GM19324 (cell line): ENCODE results near the gene TBC1D8.
"Not testable (repeated sequence)": the region's sequence is repeated elsewhere in the genome, so short reads cannot be mapped to it uniquely, and the experiment has no call there.

Experiments
- ATAC-seq: cut with Tn5 transposase; IDR thresholded peaks from one replicate; pipeline ENCODE4 v1.9.1; 2021; ENCODE audit warnings: mild to moderate bottlenecking, moderate library complexity; ENCODE audit not compliant: unreplicated experiment, low FRiP score

Gene TBC1D8

DNA sequence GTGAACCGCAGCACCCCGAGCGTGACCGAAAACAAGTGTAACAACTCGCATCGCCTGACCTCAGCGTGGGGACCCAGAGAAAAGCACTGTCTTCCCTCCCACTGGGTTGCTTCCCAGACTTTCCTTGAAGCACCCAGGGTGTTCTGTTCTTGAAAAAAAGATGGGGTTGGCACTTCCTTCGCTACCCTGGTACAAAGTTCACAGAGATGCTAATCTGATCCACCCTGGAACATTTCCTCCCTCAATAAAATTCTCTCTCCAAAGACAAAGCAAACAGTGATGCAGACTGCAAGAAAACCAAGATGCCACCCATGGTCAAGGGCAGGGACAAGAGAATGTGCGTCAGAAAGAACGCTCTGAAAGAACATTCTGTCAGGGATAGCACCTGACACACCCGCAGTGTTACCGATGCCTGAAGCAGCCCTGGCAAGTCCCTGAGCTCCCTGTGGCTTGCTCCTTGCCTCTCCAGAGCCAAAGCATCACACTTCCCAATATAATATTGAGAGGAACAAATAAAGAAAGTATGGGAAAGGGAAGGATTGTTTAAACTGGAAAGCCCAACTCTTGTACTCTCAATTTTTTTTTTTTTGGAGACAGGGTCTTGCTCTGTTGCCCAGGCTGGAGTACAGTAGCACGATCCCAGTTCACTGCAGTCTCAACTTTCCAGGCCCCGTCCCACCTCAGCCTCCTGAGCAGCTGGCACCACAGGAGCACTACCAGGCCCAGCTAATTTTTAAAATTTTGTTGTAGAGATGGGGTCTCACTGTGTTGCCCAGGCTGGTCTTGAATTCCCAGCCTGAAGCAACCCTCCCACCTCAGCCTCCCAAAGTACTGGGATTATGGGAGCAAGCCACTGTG is 70.7 kb downstream of the TBC1D8 start:
- no peak for ATAC-seq

DNA sequence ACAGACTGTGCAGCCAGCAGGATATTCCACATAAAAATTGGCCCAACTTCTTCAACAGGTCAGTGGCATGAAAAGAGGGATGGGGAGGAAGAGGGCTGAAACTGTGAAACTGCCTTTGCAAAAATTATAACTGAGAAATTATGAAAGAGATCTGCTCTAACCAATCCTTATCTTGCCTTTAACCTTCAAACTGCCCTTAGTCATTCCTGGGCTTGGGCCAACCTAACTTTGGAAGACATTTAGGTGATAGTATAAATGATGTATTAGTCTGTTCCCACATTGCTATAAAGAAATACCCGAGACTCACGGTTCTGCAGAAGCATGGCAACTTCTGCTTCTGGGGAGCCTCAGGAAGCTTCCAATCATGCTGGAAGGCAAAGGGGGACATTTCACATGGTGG is 74.6 kb downstream of the TBC1D8 start:
- no peak for ATAC-seq

DNA sequence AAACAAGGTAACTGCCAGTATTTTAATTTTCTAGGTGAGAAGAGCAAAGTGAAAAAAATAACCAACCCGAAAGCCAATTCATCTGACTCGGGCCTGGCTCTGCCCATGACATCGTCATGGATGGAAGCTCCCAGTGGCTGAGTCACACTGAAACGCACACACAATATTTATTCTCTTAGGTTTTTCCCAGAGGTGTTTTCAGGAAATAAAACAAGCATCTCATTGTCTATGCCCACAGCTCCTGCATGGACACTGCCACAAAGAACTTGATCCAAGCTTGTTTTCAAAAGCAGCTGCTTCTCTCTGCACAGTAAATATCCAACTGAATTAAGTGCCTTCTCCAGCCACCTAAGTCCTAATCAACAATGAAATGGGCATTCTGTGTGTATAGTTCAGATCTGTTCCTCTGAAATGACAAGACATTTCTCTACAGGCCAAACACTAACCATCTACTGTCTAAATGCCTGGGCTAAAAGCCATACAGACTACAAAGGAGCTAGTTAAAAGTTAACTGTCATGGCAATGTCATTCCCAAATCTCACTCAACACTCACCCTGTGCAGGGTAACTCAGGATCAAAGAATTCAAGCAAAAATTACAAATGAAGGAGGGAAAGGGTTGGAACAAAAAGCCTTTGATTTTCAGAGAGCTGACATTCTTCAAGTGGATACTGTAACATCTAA is 86.2 kb downstream of the TBC1D8 start:
- no peak for ATAC-seq

DNA sequence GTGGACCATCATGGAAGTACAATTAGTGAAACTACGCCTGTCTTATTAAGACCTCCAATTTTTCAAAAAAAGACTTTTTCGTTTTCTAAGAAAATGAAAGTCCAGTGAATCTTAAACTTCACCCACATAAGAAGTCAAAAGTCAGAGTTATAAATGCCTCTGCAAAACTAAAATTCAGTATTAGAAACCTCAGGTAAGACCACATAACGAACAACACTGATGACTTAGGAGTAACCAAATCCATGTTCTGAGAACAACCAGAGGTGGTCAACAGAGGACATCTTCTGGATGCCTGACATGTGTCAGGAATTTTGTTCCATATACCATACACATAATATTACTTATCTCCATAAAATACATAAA is 86.7 kb downstream of the TBC1D8 start:
- no peak for ATAC-seq

DNA sequence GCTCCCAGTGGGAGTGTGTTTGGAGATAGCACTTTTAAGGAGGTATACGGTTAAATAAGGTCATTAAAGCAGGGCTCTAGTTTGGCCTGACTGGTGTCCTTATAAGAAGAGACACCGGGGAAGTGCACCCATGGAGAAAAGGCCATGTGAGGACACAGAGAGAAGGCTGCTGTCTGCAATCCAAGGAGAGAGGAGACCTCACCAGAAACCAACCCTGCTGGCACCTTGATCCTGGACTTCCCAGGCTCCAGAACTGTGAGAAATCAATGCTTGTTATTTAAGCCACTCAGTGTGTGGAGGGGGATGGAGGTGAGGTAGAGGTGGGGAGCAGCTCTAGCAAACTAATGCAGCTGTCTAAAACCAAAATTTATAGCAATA is 87.1 kb downstream of the TBC1D8 start:
- ATAC-seq: no peak

DNA sequence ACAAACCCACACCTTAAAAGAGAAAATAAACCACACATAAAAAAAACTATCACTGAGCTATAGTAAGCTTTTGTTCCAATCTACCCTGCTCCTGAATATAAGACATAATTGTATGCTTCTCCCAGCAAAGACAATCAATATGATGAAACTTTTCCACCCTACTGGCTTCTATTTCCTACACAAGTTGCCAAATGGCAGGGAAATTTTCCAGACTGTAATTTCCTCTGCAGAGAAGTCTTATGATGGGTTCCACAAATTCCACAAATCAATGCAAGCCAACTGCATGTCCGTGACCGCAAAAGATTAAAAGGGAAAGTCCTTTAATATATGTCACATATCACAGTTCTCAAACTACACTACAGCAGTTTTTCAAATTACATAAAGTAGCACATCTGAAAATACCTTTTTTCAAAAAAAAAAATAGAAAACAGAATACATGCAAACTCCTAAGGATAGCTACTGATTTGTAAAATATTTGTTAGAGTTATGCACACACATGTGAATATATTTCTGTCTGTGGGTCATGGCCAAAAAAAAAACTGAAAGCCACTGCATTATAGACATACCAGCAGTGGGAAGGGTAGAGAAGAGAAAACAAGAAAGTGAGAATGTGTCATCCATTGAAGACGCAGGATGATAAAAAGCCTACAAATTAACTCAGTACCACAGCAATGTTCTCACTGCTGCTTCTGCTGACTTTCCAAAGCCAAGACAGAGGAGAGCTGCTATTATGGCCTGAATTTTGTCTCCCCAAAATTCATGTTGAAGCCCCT is 87.6 kb downstream of the TBC1D8 start:
- no peak for ATAC-seq

DNA sequence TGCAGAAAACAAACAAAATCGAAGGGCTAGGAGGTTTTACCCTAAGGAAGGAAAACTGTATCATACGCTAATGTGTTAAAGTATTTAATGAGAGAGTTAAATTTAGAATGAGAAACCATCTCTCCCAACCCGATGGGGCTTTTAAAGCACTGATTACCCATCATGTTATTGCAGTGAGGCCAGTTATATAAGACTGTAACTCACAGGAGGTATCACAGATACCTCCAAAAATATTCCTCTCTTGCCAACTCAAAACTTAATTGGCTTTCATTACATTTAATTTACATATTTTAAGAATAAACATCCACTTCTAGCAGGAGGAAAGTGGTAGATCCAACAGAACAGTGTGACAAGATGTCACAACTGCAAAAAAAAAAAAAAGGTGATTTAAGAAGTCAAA is 92.8 kb downstream of the TBC1D8 start:
- no peak for ATAC-seq

DNA sequence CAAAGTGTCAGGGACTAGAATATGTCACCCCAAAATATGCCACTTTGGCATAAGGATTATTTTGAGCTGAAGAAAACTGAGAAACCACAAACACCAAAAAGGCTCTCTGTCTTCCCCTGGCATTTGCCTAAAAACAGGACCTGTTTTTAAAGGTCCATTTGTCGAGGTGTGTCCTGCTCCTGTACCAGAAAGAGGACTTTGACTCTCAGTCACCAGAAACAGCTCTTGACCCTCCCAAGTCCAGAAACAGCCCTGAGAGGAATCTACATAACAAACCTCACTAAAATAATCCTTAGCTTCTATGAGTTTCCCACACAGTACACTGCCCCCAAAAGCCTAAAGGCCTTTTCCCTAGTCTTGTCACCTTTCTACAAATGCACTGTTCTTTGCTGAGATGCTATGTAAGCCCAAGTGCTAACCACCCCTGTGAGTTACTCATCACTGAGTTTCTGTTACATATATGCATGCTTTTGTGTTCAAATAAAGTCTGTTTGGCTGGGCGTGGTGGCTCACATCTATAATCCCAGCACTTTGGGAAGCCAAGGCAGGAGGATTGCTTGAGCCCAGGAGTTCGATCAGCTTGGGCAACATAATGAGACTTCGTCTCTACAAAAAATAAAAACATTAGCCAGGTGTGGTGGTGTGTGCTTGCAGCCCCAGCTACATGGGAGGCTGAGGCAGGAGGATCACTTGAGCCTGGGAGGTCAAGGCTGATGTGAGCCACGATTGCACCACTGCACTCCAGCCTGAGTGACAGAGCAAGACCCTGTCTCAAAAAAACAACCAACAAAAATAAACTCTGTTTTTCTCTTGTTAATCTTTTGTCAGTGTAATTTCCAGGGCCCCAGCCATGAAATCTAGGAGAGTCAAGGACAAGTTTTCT is 93.9 kb downstream of the TBC1D8 start:
- ATAC-seq: no peak

DNA sequence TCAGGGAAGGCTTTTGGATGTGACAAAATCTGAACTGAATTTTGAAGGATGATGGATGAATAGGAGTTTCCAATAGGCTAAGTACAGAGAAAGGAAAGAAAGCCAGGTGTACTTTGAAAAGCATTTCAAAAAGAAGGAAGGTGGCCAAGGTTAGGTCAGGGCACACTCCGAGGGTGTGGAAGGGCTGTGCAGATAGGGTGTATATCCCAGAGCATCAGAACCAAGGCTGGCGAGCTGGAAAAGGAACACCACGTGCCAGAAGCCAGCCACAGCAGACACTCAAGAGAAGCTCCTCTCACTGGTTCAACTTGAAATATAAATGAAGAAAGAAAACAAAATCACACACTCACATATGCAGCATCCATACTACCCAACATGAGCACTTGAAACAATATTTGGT is 98.1 kb downstream of the TBC1D8 start:
- ATAC-seq: no peak

DNA sequence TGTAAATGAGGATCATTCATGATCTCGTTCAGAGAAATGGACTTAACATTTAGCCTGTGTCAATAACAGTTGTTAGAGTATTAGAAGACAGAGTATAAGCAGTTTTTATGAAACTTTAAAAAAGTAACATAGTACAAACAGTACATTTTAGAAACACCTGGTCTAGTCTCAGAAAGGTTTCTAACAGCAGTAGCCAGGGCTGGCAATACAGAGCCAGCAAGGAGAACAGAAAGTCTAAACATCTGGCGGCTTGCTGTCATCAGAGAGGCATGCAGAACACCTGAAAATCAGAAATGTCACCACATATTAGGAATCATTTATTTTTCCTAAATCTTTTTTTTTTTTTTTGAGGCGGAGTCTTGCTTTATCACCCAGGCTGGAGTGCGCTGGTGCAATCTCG is 99.0 kb downstream of the TBC1D8 start:
- ATAC-seq: no peak

DNA sequence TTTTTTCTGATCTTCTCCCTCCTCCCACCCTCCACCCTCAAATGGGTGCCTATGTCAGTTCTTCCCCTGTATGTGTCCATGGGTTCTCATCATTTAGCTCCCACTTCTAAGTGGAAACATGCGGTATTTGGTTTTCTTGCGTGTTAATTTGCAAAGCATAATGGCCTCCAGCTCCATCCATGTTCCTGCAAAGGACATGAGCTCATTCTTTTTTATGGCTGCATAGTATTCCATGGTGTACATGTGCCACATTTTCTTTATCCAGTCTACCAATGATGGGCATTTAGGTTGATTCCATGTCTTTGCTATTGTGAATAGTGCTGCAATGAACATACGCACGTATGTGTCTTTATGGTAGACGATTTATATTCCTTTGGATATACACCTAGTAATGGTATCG is 100.3 kb downstream of the TBC1D8 start:
- ATAC-seq: not testable (repeated sequence)

DNA sequence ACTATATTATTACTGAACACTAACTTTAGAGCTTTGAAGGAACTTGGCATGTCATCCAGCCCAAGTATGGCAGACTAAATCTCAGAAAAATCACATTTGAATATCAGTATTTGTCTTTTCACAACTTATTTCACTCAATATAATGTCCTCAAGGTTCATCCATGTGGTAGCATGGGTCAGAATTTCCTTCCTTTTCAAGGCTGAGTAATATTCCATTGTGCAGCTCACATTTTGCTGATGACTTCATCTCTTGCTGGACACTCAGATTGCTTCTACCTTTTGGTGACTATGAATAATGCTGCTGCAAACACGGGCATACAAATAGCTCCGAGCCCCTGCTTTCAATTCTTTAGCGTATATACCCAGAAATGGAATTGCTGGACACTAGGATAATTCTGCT is 102.4 kb downstream of the TBC1D8 start:
- no peak for ATAC-seq

DNA sequence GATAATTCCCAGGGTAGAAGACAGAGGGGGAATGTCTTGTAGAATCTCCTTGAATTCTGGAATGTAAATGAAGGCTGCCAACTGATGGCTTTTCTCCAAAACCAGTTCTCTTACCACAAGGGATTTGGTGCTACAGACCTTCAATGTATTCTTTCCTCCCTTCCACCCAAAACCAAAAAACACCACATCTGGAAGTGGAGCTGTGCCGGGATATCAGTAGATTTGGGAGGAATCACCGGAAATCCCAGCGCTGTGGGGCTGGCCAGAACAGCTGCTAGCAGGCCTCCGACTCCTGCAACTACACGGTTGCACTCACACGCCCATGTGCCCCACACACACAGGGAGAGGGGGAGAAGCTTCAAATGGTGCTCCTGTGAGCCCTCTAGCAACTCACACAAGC is 103.4 kb downstream of the TBC1D8 start:
- ATAC-seq: no peak

DNA sequence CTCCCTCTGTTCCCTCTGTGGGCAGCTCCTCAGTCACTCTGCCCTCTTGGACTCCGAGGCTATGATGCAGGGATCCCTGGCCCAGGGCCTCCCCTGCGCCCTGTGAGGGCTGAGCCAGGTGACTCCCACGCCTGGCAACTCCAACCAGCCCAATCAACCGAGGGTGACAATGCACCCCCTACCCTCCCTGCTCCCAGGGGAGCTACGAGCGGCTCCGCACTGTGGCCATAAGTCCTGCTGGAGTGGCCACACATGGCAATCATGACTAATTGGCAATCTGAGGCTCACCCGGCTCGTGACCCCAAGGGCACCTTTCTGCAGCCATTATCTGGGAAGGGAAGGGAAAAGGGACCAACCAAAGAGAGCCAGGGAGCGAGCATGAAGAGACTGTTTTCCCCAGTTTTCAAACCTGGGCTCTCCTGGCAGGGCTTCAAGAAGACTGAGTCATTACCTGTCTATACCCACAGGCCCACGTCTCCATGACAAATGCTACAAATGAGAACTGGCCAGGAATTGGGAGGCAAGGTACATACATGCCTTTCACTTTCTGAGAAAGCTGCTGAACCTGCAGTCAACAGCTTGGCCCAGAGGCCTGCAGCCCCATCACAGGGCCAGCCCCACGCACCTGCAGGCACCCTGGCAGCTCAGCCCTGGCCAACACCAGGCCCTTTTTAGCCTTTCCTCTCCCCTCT is 104.0 kb downstream of the TBC1D8 start:
- no peak for ATAC-seq

DNA sequence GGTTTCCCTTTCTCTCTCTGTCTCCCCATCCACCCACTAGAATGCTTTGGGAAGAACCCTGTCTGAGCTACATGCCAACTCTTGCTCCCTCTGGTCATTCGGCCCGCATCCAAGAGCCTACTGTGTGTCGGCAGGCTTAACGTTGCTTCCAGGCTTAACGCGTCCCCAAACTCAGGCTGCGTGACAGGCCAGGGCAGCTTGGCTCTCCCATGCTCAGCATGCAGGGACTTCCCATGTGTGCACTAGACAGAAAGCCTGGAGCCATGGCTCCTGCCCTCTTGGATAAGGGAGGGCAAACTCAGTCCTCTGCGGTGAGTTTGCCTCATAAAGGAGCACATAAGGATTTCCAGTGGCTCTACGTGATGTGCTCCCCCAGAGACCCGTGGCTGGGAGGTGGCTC is 105.9 kb downstream of the TBC1D8 start:
- ATAC-seq: no peak

DNA sequence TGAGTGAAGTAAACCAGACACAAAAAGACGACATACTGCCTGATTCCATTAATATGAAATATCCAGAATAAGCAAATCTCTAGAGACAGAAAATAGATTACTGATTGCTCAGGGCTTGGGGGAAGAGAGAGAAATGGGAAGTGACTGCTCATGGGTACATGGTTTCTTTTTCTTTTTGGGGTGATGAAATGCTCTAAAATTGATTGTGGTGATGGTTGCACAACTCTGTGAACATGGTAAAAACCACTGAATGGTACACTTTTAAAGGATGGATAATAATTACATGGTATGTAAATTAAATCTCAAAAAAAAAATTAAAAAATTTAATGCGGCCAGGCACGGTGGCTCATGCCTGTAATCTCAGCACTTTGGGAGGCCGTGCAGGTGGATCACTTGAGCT is 109.8 kb downstream of the TBC1D8 start:
- no peak for ATAC-seq

DNA sequence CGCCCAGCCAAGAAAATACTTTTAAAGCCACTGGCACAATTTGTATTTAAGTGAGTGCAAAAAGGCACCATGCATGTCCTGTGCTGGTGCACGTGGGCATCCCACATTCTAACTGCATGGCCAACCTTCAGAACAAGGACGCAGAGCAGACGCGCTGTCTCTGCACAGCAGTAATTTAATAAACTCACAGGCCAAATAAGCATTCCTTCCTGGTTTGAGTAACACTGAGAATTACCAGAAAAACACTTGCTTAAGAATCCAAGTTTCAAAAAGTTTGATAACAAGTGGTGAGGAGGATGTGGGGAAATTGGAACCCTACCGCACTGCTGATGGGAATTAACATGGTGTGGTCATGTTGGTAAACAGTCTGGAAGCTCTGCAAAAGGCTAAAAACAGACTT is 110.4 kb downstream of the TBC1D8 start:
- ATAC-seq: no peak

DNA sequence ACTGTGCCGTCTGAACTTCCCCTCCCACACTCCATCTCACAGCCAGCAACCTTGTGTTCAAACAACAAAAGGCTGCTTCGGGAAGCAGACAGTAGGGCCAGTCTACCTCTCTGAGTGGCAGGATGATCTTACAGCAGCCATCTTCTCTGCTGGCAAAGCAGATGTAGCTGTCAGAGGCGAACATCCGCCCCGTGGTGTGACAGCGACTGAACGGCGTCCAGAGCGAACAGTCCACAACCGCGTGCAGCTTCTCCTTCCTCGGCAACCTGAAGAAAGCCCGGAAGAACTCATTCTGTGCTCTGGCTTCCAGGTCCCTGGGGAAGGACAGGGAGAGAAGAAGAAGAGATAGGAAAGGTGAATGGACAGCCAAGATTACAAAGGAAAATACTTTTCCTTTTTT is 111.1 kb downstream of the TBC1D8 start:
- no peak for ATAC-seq

DNA sequence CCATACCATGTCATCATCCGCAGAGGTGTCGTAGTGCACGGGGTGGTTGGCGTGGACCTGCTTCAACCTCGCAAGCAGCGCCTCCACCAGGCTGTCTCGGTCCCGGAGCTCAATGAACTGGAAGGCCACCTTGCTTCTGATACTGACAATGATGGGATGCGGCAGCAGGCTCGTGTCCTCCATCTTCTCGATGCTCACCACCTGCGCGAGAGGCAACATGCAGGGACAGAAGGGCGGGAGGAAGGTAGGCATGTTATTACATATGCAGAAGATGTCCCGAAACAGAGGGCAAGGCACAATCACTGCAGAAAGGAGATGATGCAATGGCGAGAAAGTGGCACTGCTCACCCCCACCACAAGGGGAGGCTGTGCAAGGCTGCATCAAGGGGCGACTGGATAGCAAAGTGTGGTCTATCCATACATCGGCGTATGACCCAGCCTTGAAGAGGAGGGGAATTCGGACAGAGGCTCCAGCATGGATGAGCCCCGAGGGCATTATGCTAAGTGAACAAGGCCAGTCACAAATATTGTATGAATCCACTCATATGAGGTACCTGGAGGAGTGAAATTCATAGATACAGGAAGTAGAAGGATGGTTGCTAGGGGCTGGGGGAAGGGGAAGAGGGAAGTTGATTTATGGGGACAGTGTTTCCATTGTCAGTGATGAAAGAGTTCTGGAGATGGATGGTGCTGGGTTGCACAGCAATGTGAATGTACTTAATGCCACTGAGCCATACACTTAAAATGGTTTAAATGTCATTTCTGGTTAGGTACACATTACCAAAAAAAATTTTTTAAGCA is 112.5 kb downstream of the TBC1D8 start:
- ATAC-seq: no peak
